ENCODE data around the gene BMAL1.

Gene BMAL1

GRCh38 chr11:13262096-13262495 is 15.5 kb upstream of the BMAL1 start:
- DNase-seq: no peak

GRCh38 chr11:13268791-13269190 is 8.8 kb upstream of the BMAL1 start:
- no peak for DNase-seq

- no peak for DNase-seq
These were observed 7.8 kb upstream of the BMAL1 start for GRCh38 chr11:13269775-13270174.

- no peak for DNase-seq
These were observed 6.4 kb upstream of the BMAL1 start for GRCh38 chr11:13271060-13271693.

- DNase-seq: no peak
These were observed 1.1 kb upstream of the BMAL1 start for GRCh38 chr11:13276454-13276831.

GRCh38 chr11:13276832-13277767 is 490 bp upstream of the BMAL1 start:
- DNase-seq: peak; percentile 90

GRCh38 chr11:13278609-13279486 is 1.3 kb downstream of the BMAL1 start:
- DNase-seq: no peak

GRCh38 chr11:13279487-13279834 is 1.9 kb downstream of the BMAL1 start:
- no peak for DNase-seq

GRCh38 chr11:13280092-13280722 is 2.6 kb downstream of the BMAL1 start:
- DNase-seq: no peak

- no peak for DNase-seq
These were observed 3.2 kb downstream of the BMAL1 start for GRCh38 chr11:13280777-13281176.

- DNase-seq: no peak
These were observed 6.0 kb downstream of the BMAL1 start for GRCh38 chr11:13283636-13284035.

- no peak for DNase-seq
These were observed 7.4 kb downstream of the BMAL1 start for GRCh38 chr11:13284776-13285588.

GRCh38 chr11:13286279-13286821 is 8.8 kb downstream of the BMAL1 start:
- no peak for DNase-seq

- no peak for DNase-seq
These were observed 9.4 kb downstream of the BMAL1 start for GRCh38 chr11:13287036-13287435.

- no peak for DNase-seq
These were observed 10.1 kb downstream of the BMAL1 start for GRCh38 chr11:13287681-13288080.

- DNase-seq: no peak
These were observed 10.9 kb downstream of the BMAL1 start for GRCh38 chr11:13288375-13289029.

GRCh38 chr11:13289081-13289480 is 11.5 kb downstream of the BMAL1 start:
- DNase-seq: no peak

- DNase-seq: no peak
These were observed 12.8 kb downstream of the BMAL1 start for GRCh38 chr11:13290221-13290980.

GRCh38 chr11:13291361-13291760 is 13.8 kb downstream of the BMAL1 start:
- no peak for DNase-seq

GRCh38 chr11:13291800-13292199 is 14.2 kb downstream of the BMAL1 start:
- no peak for DNase-seq
